ENCODE data around the gene IDH3G. TPM values are rescaled to one million over a fixed set of nuclear protein-coding genes. Genes with fewer than 3 reads are reported as not detected.

IDH3G gene
- total and polyA plus RNA-seq, 8 donors = 31.0 to 186 (median 54.2) TPM

- TF ChIP-seq POLR2A (IDR thresholded peaks at IDR 0.05) (no peak), CTCF (IDR thresholded peaks at IDR 0.05) (no peak), EP300 (IDR thresholded peaks at IDR 0.05) (no peak), POLR2AphosphoS5 (IDR thresholded peaks at IDR 0.05) (no peak)
- no peak overlapping the region for H3K27ac ChIP-seq
- H3K4me1 ChIP-seq = peaks cover 0 to 34% (median 26%) of the 10 kb centered on the region in 4 donors
- no peak for DNase-seq
- H3K27me3 ChIP-seq = peaks cover 0 to 3% (median 0%) of the 10 kb centered on the region in 3 donors
- intact Hi-C loops (cut with DNase I; ENCODE audit: low total_unique reads) = loop anchor here (5.0 kb wide), 1 partner anchor 189 kb away; no protein-coding TSS in a partner anchor
- H3K36me3 ChIP-seq = no peaks in the 10 kb centered on the region
- peaks cover 0 to 6% (median 0%) of the 10 kb centered on the region in 4 donors for H3K9me3 ChIP-seq
- 72 to 90% (median 84%) methylated on average over 12 to 18 of the region's 18 CpGs for WGBS, 5 donors
- H3K4me3 ChIP-seq = no peak overlapping the region
These were observed 30.8 kb downstream of the IDH3G start for GRCh38 chrX:153763298-153763932.

GRCh38 chrX:153762626-153763173 is 31.5 kb downstream of the IDH3G start:
- Histone ChIP-seq H3K27me3 (peaks cover 0 to 3% (median 0%) of the 10 kb centered on the region in 3 donors), H3K9me3 (peaks cover 0 to 6% (median 2%) of the 10 kb centered on the region in 4 donors), H3K27ac (no peak overlapping the region), H3K36me3 (no peaks in the 10 kb centered on the region), H3K4me1 (peaks cover 0 to 34% (median 26%) of the 10 kb centered on the region in 4 donors), H3K4me3 (no peak overlapping the region)
- TF ChIP-seq CTCF (IDR thresholded peaks at IDR 0.05) (no peak), POLR2A (IDR thresholded peaks at IDR 0.05) (no peak), EP300 (IDR thresholded peaks at IDR 0.05) (no peak), POLR2AphosphoS5 (IDR thresholded peaks at IDR 0.05) (no peak)
- intact Hi-C loops (cut with DNase I; ENCODE audit: low total_unique reads) = loop anchor here (5.0 kb wide), 1 partner anchor 190 kb away; no protein-coding TSS in a partner anchor
- WGBS, 5 donors = 80 to 91% (median 86%) methylated on average over 3 to 14 of the region's 14 CpGs
- no peak for DNase-seq

- no peak overlapping the region for H3K4me3 ChIP-seq
- peaks cover 0 to 3% (median 0%) of the 10 kb centered on the region in 3 donors for H3K27me3 ChIP-seq
- intact Hi-C loops (cut with DNase I; ENCODE audit: low total_unique reads) = loop anchor here (5.0 kb wide), 1 partner anchor 190 kb away; no protein-coding TSS in a partner anchor
- TF ChIP-seq POLR2AphosphoS5 (IDR thresholded peaks at IDR 0.05) (no peak), EP300 (IDR thresholded peaks at IDR 0.05) (no peak), CTCF (IDR thresholded peaks at IDR 0.05) (no peak), POLR2A (IDR thresholded peaks at IDR 0.05) (no peak)
- 81 to 88% (median 86%) methylated on average over 12 to 15 of the region's 15 CpGs for WGBS, 5 donors
- DNase-seq = no peak
- no peak overlapping the region for H3K27ac ChIP-seq
- peaks cover 0 to 12% (median 5%) of the 10 kb centered on the region in 4 donors for H3K9me3 ChIP-seq
- H3K36me3 ChIP-seq = no peaks in the 10 kb centered on the region
- peaks cover 0 to 30% (median 26%) of the 10 kb centered on the region in 4 donors for H3K4me1 ChIP-seq
These were observed 32.3 kb downstream of the IDH3G start for GRCh38 chrX:153761863-153762262.

GRCh38 chrX:153755136-153755535 is 39.0 kb downstream of the IDH3G start:
- intact Hi-C loops (cut with DNase I; ENCODE audit: low total_unique reads) = no loop called here
- WGBS, 5 donors = 67 to 88% (median 81%) methylated on average over 1 of the region's 1 CpG
- no peaks in the 10 kb centered on the region for H3K36me3 ChIP-seq

More at GRCh38 chrX:153755136-153755535, 39.0 kb downstream of the IDH3G start:
- no peak for DNase-seq
- Histone ChIP-seq H3K4me1 (no peaks in the 10 kb centered on the region), H3K27me3 (no peaks in the 10 kb centered on the region), H3K4me3 (no peak overlapping the region), H3K27ac (no peak overlapping the region), H3K9me3 (peaks cover 0 to 26% (median 11%) of the 10 kb centered on the region in 4 donors)
- no peak for TF ChIP-seq EP300 (IDR thresholded peaks at IDR 0.05)
- no peak for TF ChIP-seq POLR2AphosphoS5 (IDR thresholded peaks at IDR 0.05)
- no peak for TF ChIP-seq POLR2A (IDR thresholded peaks at IDR 0.05)
- no peak for TF ChIP-seq CTCF (IDR thresholded peaks at IDR 0.05)
